Coronary artery (tissue), 2 donors: Measurements from ENCODE around the gene RASA4B.
A peak's percentile ranks its signal among the peaks of the same experiment; 100 is the strongest.
"Not testable (repeated sequence)": the region's sequence is repeated elsewhere in the genome, so short reads cannot be mapped to it uniquely, and the experiment has no call there.

Experiments used
- DNase-seq: peaks from one replicate; pipeline ENCODE4 v3.0.0-alpha.2; 2017; ENCODE audit warnings: low spot score
- H3K27ac ChIP-seq, 2 donors: fragments of 200-600 bp; sonication (generic); one replicate each; pipeline ENCODE4 v1.5.1; 2016 to 2019
- H3K4me3 ChIP-seq: fragments of 200-600 bp; sonication (generic); 2 replicates; pipeline ENCODE4 v1.5.1; 2016; ENCODE audit warnings: mild to moderate bottlenecking, moderate library complexity

RASA4B gene

DNA sequence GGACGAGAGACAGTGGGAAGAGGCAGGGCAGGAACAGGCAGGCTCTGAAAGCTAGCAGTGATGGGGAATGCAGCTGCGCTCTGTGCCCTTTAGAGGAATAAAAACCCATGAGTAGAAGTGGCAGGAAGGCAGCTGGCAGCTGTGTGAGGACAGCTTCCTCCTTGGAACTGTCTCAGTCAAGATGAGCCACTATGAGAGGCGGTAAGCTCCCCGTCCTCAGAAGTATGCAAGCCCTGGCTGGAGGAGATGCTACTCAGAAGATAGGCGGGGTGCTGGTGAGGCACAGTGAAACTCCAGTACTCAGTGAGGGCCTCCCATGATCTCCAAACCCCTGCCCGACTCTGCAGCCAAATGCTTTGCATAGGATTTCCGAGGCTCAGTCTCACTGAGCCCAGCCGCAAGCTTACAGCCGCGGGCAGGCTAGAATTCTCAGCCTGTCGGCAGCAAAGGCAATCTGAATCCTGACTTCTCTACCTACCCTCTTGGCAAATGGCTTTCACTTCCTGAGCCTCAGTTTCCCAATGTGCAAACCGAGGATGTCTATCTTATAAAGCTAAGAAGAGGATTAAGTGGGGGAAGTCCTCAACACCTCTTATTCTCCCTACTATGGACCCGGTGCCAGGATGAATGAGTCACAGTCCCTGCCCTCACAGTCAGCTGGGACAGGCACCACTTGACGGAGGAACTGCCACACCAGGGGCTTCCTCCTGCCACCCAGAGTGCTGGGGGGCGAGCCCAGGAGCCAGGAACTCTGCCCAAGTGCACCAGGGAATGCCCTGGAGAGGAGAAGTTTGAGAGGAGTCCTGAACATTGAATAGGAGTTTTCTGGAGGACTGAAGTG, 2.5 kb downstream of the RASA4B start:
- DNase-seq, H3K4me3 ChIP-seq: not testable (repeated sequence)
- H3K27ac ChIP-seq, result peak overlapping the region in 1 of 2 donors; percentile 58

DNA sequence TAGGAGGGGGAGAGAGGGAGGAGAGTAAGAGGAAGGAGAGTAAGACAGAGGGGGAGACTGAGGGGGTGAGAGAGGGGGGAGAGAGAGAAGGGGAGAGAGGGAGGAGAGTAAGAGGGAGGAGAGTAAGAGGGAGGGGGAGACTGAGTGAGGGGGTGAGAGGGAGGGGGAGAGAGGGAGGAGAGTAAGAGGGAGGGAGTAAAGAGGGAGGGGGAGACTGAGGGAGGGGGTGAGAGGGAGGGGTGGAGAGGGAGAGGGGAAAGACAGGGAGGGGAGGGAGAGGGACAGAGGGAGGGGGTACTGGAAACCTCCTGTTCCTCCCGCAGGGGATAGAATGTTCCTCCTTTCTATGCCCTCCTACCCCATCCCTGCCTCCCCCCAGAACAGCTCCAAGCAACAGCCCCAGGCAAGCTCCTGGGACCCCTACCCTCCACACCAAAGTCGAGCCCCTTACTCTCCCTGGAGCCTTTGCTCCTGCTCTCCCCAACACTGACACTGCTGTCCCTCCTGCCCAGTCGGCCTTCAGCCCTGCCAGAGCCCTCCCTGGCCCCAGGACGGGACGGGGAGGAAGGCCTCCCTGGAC, 4.8 kb downstream of the RASA4B start:
- DNase-seq, result peak; percentile 73
- Histone ChIP-seq H3K27ac (peak overlapping the region; percentile 57 to 95), H3K4me3 (peak overlapping the region; percentile 64)

DNA sequence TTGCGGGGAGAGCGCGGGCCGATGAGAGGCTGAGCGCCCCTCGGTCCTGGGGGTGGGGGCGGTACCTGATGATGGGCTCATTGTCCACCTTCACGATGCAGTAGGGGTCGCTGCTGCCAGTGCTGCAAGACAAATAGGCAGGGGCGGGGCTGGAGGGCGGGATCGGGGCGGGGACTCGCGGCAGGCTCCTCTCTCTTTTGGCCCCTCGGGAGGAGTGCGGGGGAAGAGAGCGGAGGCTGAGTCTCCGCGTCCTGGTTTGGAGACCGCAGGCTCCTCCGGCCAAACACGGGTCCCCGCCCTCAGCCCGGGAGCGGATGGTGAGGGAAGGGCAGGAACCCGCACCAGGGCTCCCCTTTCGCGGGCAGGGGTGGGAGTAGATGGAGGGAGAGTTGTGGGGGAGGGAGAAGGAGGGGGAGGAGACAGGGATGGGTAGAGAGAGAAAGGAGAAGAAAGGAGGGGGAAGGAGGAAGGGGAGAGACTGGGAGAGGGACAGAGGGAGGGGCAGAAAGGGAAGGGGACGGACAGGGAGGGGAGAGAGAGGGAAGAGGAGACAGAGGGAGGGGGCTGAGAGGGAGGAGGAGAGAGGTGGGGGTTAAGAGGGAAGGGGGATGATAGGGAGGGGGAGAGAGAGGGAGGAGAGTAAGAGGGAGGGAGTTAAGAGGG, 5.6 kb downstream of the RASA4B start:
- DNase-seq, H3K27ac ChIP-seq, H3K4me3 ChIP-seq: not testable (repeated sequence)

DNA sequence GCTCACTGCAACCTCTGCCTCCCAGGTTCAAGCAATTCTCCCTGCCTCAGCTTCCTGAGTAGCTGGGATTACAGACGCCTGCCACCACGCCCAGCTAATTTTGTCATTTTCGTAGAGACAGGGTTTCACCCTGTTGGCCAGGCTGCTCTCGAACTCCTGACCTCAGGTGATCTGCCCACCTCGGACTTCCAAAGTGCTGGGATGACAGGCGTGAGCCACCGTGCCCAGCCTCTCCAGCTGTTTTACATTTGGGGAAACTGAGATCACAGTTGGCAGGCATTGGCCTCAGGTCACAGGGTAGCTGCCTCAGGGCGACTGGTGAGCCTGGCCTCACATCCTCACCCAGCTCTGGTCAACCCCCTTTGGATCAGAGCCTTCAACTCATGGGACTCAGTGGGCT, 7.0 kb downstream of the RASA4B start:
- not testable (repeated sequence) for DNase-seq, H3K27ac ChIP-seq, H3K4me3 ChIP-seq

DNA sequence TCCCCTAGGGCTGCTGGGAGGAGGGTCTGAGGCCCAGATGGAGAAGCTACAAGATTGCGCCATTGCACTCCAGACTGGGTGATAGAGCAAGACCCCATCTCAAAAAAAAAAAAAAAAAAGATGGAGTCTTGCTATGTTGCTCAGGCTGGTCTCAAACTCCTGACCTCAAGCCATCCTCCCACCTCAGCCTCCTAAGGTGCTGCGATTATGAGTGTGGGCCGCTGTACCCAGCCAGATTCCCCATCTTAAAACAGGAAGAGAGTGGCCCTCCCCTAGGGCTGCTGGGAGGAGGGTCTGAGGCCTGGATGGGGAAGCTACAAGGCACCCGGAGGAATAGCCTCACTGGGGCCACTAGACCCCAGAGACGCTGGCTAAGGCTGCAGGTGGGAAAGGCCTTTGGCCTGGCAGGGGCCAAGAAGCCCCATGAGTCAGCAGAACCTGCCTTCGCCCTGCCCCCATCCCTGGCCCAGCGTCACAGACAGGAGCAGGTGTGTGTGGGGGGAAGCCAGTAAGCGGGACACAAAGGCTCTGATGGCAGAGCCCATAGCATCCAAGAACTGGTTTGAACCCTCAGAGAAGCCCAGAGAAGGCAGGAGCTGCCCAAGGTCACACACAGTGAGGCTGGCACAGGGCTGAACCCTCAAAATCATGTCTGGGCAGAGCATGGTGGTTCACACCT, 10.0 kb downstream of the RASA4B start:
- not testable (repeated sequence) for DNase-seq, H3K4me3 ChIP-seq, H3K27ac ChIP-seq

DNA sequence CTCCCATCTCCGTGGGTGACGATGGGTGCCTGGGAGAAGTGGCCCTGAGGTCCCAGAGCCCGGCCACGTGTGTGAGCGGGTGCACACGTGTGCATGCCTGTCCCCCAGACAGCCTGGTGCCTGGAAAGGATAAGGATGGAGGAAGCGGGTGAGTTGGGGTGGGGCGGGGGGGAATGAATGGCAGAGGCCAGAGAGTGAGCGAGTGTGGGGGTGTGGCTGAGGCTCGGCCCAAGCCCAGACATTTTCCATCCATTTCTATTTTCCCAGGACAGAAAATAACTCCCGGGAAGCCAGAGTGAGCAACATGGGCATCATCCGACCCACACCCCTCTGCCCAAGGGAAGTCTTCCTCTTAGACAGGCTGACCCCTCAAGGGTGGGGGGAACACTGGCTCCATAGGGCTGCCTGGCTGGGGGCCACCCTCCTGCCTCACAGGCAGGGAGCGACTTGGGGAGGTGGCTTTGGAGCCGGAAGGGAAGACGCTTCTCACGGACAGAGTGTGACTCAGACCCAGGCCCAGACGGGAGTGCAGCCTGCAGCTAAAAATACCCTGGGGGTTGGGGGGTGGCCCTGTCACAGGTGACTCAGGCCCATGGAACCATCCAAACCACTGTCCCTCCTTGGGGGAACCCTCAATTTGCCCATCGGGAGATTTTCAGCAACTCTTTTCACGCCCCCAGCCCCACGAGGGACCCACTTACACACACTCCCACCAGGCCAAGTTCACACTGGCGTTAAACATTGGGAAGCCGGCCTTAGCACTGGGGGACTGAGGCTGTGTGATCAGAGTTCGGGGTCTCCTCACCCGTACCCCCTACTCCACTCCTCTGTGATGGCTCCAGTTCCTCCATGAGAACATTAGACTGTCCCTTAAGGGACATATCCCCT, 12.0 kb downstream of the RASA4B start:
- not testable (repeated sequence) for DNase-seq, H3K4me3 ChIP-seq
- H3K27ac ChIP-seq, result peak overlapping the region in 1 of 2 donors; percentile 86

DNA sequence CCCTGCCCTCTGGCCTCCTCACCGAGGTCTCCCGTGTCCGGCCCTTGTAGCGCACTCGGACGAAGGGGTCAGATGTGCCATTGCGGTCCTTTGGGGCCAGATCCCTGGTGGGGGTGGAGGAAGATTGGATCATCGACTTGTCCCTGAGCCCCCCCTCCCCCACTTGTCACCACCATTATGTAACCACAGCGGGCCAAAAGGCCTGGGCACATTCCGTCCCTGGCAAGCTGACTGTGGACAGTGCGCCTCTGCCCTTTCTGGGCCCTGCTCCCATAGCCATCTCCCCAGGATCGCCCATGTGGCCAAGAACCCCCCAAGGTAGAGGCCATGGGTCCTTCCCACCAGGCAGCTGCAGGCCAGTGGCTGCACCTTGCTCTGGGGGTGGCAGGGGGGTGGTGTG, 14.4 kb downstream of the RASA4B start:
- H3K4me3 ChIP-seq, H3K27ac ChIP-seq, DNase-seq: not testable (repeated sequence)

DNA sequence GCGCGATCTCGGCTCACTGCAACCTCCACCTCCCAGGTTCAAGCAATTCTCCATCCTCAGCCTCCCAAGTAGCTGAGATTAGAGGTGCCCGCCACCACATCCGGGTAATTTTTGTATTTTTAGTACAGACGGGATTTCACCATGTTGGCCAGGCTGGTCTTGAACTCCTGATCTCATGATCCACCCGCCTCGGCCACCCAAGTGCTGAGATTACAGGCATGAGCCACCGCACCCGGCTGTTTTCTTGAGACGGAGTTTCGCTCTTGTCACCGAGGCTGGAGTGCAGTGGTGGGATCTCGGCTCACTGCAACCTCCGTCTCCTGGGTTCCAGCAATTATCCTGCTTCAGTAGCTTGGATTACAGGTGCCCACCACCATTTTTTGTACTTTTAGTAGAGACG, 19.3 kb downstream of the RASA4B start:
- DNase-seq, H3K27ac ChIP-seq, H3K4me3 ChIP-seq: not testable (repeated sequence)

DNA sequence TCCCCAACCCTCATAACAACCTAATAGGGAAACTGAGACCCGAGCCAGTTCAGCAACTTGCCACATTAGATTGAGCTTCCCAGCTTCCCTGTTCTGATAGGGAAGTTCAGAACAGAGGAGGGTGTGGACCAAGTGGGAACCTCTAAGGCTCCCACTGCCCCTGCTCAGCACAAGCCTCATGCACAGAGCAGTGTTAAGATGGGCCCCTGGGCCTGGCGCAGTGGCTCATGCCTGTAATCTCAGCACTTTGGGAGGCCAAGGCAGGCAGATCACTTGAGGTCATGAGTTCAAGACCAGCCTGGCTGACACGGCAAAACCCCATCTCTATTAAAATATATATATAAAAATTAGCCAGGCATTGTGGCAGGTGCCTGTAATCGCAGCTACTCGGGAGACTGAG, 20.3 kb downstream of the RASA4B start:
- not testable (repeated sequence) for DNase-seq, H3K27ac ChIP-seq, H3K4me3 ChIP-seq

DNA sequence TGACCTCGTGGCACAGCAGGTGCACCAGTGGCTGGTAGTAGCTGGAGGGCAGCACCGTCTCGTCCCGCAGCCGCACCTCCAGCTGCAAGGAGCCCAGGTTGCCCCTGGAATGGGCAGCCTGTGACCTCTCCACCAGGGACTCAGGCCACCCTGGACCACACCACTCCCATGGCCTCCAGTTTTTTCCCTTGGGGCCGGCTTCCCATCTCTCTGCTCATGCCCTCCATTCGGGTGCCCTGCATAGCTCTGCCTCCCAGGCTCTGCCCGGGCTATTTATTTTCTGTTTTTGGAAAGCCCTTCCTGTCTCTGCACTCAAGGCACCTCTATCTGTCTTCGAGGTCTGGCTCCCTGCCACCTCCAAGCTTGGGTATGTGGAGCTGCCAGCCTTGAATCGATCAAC, 20.7 kb downstream of the RASA4B start:
- not testable (repeated sequence) for H3K4me3 ChIP-seq, H3K27ac ChIP-seq
- peak; percentile 49 for DNase-seq

DNA sequence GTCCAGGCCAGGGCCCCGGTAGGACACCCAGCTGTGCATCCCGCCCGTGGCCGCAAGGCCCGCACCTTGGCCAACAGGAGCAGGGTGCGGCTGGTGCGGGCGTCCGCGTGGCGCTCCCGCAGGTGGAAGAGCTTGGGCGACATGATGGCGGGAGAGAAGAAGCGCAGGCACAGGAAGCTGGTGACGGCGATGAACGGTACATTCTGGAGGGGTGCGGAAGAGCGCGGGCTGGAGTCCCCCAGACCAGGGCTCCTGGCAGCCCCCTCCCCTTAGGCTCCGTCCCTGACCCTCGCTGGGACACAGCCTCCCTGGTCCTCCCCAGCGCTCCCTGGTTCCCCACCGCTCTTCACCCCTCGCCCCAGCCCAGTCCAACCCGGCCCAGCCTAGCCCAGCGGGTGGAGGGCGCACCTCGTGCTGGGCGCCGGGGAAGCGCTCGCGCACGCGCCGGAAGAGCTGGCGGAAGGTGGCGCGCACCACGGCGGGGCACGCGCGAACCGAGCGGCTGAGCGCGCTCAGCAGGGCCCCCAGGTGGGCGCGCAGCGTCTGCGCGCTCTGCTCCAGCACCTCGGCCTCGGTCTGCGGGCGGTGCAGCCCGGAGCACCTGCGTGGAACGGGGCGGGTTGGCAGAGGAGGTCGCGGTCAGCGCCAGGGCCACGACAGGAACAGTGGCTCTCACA, 23.0 kb downstream of the RASA4B start:
- not testable (repeated sequence) for H3K4me3 ChIP-seq, DNase-seq, H3K27ac ChIP-seq

DNA sequence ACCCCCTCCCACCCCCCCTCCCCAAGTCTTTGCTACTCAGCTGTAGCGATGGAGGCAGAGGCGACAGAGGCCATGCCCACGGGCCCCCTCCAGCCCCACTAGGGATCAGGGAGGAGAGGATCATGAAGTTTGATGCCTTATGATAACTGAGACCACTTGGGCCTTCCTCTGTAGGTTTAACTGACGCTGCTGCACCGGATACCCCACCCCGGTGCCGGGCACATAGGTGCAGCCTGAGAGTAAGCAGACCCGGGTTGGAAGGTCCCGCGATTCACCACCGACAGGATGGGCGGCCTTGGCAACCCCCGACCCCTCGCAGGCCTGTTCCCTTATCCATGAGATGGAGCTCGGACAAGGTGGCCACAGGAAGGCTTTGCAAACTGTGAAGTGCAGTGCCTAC, 23.6 kb downstream of the RASA4B start:
- not testable (repeated sequence) for H3K4me3 ChIP-seq

DNA sequence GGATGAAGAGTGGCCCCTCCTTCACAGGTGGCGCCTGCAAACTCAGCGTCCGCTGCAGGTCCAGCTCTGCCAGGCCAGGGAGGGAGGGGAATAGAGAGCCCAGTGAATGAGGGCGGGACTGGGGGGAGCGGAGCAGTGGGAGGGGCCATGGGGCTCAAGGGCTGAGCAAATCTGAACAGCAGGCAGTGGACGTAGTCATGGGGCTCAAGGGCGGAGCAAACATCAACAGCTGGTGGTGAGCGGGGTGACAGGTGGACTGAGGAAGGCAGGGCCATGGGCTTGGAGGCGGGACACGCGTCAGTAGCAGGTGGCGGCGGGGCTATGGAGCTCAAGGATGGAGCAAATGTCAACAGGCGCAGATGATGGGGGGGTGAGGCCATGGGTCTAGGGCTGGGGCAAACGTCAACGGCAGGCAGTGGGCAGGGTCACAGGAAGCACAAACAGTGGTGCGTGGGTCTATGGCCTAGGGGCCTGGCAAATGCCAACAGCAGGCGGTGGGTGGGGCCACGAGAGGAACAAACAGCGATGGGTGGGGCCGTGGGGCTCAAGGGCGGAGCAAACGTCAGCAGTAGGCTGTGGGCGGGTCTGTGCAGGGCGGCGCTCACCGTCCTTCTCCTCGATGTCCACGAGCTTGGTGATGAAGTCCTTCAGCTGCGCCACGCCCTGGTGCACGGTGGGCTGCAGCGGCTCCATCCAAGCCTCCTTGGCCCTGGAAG, 24.2 kb downstream of the RASA4B start:
- DNase-seq, H3K27ac ChIP-seq, H3K4me3 ChIP-seq: not testable (repeated sequence)

More for the DNA sequence above, 23.6 kb downstream of the RASA4B start:
- not testable (repeated sequence) for H3K27ac ChIP-seq, DNase-seq

DNA sequence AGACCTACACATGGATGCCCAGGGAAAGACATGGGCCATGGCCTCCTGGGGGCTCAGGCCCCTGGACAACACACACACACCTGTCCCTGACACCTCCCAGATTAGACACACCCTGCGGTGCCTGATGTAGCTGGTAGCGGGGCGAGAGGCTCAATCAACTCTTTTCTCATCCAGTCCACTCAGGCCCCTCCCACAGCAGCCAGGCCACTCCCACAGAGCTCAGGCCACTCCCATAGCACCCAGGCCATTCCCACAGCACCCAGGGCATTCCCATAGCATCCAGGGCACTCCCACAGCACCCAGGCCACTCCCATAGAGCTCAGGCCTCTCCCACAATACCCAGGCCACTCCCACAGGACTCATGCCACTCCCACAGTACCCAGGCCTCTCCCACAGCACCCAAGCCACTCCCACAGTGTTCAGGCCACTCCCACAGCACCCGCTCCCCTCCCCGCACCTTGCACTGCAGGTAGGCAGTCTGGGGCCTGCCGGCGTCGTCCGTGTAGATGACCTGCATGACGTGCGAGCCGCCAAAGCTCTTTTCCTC, 27.0 kb downstream of the RASA4B start:
- not testable (repeated sequence) for DNase-seq, H3K4me3 ChIP-seq

DNA sequence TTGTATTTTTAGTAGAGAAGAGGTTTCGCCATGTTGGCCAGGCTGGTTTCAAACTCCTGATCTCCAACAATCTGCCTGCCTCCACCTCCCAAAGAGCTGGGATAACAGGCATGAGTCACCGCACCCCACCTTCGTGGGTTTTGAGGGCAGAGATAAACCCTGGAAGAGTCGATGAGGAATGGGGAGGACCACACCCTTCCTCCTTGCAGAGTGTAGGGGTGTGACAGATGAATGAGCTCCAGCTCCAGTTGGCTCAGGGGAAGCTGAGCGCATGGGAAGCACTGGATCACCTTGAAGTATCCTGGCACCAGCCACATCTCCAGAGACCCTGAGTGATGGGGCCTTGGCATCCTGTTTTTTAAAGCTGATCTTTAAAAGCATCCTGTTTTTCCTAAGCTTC, 33.3 kb downstream of the RASA4B start:
- not testable (repeated sequence) for H3K4me3 ChIP-seq, H3K27ac ChIP-seq, DNase-seq

More for the DNA sequence above, 27.0 kb downstream of the RASA4B start:
- not testable (repeated sequence) for H3K27ac ChIP-seq

DNA sequence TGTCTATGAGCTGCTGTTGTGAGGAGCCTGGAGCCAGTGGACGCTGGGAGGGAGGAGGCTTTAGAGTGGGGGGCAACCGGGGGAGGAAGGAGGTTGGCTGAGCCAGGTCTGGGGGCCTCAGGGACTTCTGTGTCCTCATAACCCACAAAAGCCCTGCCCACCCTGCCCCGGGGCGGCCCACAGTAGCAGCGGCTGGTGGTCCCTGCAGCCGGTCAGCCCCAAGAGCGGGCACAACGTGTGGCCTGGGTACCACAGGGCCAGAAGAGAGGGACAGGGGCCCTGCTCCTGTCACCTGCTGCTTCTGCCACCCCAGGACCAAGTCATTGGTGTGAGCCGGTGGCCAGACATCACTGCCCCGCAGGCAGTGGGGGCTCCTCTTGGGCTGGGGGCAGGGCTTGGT, 35.6 kb downstream of the RASA4B start:
- not testable (repeated sequence) for H3K27ac ChIP-seq, DNase-seq, H3K4me3 ChIP-seq
